ENCODE measurements around the gene SWSAP1. TPM values are rescaled to one million over a fixed set of nuclear protein-coding genes. Genes with fewer than 3 reads are reported as not detected.

Gene SWSAP1
- total RNA-seq (2012; rRNA removed) (0.36 and 0.56 TPM in 2 replicates), polyA plus RNA-seq (2012; rRNA removed) (1.6 and 2.0 TPM in 2 replicates), Bru-seq, nascent RNA (percentile 45 among the genes with signal in this experiment), BruChase-seq, experiment 1, labeled RNA remaining after a 6-hour chase (percentile 44 among the genes with signal in this experiment), BruChase-seq, experiment 2, labeled RNA remaining after a 2-hour chase (percentile 40 among the genes with signal in this experiment)
- polyA plus RNA-seq (2012; cell fraction: cytosol; rRNA removed), result 1.2 and 1.5 TPM in 2 replicates
- 1.1 and 1.2 TPM in 2 replicates for polyA plus RNA-seq (2012; cell fraction: nucleus; rRNA removed; ENCODE audit: low replicate concordance)
- long read RNA-seq, partial matches to known transcripts, result 0 of 4 reads
- long read RNA-seq, other reads (novel, unspliced or antisense), result 0 of 4 reads

GRCh38 chr19:11374433-11375142, at the start of gene SWSAP1:
Gene SWSAP1, plus strand, starts transcription at chr19:11374666. Its CDS starts 15 bp downstream, at chr19:11374681.
- H4K20me1 ChIP-seq (ENCODE audit: insufficient read depth, low read length), result peaks cover 11% of the 10 kb centered on the region; the same call in 1 of the 2 replicates
- H2BK15ac ChIP-seq (ENCODE audit: low read depth, low read length), result peak within 1 kb of the TSS; percentile 57; the same call in 1 of the 3 replicates
- peak within 1 kb of the TSS; percentile 80 for H3K9ac ChIP-seq (ENCODE audit: low read depth, low read length)
- H2AFZ ChIP-seq (replicated peaks; ENCODE audit: low read length, poor library complexity), result peak within 1 kb of the TSS; percentile 98
- H2BK120ac ChIP-seq (ENCODE audit: low read depth, low read length), result peak within 1 kb of the TSS; percentile 87
- in situ Hi-C loops (cut with MboI; ENCODE audit: low sequenced_read_pairs) (no loop called here), dilution Hi-C loops (cut with HindIII; ENCODE audit: low sequenced_read_pairs, unreplicated experiment) (no loop called here), intact Hi-C loops (cut with micrococcal nuclease) (loop anchor here (2.0 kb wide), 2 partner anchors 60 to 82 kb away; partner anchors contain the start of genes ODAD3 and PRKCSH)
- peak; percentile 99 for DNase-seq
- H3K79me1 ChIP-seq (ENCODE audit: low read depth in 1 of 2, low read length in 2 of 2), result peaks cover 0 to 28% of the 10 kb centered on the region in 2 experiments; a peak in 2 of 4 replicates
- H4K8ac ChIP-seq (ENCODE audit: low read depth in 2 of 2, low read length in 2 of 2), result peak within 1 kb of the TSS; percentile 90 to 95
- H2BK20ac ChIP-seq (ENCODE audit: low read depth, low read length), result peak within 1 kb of the TSS; percentile 23; the same call in 1 of the 2 replicates
- H3K36me3 ChIP-seq (ENCODE audit: control insufficient read depth, insufficient read depth, low read length), result no peaks in the 10 kb centered on the region
- peak within 1 kb of the TSS; percentile 92 for H3K4ac ChIP-seq (ENCODE audit: low read depth, low read length)
- peak within 1 kb of the TSS; percentile 64 for H4K5ac ChIP-seq (ENCODE audit: low read depth, low read length)
- H3K56ac ChIP-seq (ENCODE audit: extremely low read depth, insufficient read depth, low read length), result peak within 1 kb of the TSS; percentile 82
- H3K9me3 ChIP-seq (ENCODE audit: control insufficient read depth, insufficient read depth, low read length), result no peaks in the 10 kb centered on the region
- H3K27me3 ChIP-seq (ENCODE audit: control insufficient read depth, insufficient read depth, low read length), result no peaks in the 10 kb centered on the region
- H3K23ac ChIP-seq (ENCODE audit: low read depth, low read length), result peak within 1 kb of the TSS; percentile 74; the same call in 1 of the 2 replicates
- peak within 1 kb of the TSS; percentile 83 for H4K91ac ChIP-seq (ENCODE audit: insufficient read depth, low read depth, low read length)
- 0% methylated on average over 34 of the region's 44 CpGs; no CpG with 5 or more reads in 1 of the 2 experiments for WGBS, 2 experiments (ENCODE audit: extremely low coverage in 2 of 2, insufficient read length in 1 of 2)
- H3K27ac ChIP-seq (ENCODE audit: insufficient read depth, low read length), result peak within 1 kb of the TSS; percentile 90
- POLR2A ChIA-PET (ENCODE audit: unreplicated experiment), result no interaction called here
- peak within 1 kb of the TSS; percentile 58 for H3K4me3 ChIP-seq (ENCODE audit: insufficient read depth, low read depth, low read length)
- H3K14ac ChIP-seq (replicated peaks; ENCODE audit: low read depth, low read length), result peak within 1 kb of the TSS; percentile 73
- peak within 1 kb of the TSS; percentile 86 for H2BK5ac ChIP-seq (ENCODE audit: low read depth, low read length, poor library complexity, severe bottlenecking)
- TF ChIP-seq, protein P1, sequence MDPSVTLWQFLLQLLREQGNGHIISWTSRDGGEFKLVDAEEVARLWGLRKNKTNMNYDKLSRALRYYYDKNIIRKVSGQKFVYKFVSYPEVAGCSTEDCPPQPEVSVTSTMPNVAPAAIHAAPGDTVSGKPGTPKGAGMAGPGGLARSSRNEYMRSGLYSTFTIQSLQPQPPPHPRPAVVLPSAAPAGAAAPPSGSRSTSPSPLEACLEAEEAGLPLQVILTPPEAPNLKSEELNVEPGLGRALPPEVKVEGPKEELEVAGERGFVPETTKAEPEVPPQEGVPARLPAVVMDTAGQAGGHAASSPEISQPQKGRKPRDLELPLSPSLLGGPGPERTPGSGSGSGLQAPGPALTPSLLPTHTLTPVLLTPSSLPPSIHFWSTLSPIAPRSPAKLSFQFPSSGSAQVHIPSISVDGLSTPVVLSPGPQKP (IDR thresholded peaks at IDR 0.05; ENCODE audit: borderline replicate concordance, low read depth, low read length), result no peak
- TF ChIP-seq RAD21 (IDR thresholded peaks at IDR 0.05; ENCODE audit: low read length) (no peak), CEBPB (IDR thresholded peaks at IDR 0.05; ENCODE audit: low read depth, low read length) (peak; percentile 74), CHD1 (IDR thresholded peaks at IDR 0.05; ENCODE audit: low read depth, low read length) (0 out of 2 replicates have a peak, but pooled peaks have one; percentile 0), MXI1 (IDR thresholded peaks at IDR 0.05; ENCODE audit: borderline replicate concordance, low read depth, low read length) (peak; percentile 55), POLR2A (IDR thresholded peaks at IDR 0.05; ENCODE audit: low read depth, low read length) (peak; percentile 75), RCOR1 (IDR thresholded peaks at IDR 0.05; ENCODE audit: insufficient replicate concordance, low read length) (no peak), MAFK (IDR thresholded peaks at IDR 0.05; ENCODE audit: low read depth, low read length) (no peak), FOS (IDR thresholded peaks at IDR 0.05; ENCODE audit: low read depth, low read length) (no peak), MAZ (IDR thresholded peaks at IDR 0.05; ENCODE audit: borderline replicate concordance, low read depth, low read length) (peak; percentile 48; the same call in 1 of the 2 replicates)
- TF ChIP-seq, protein P2, sequence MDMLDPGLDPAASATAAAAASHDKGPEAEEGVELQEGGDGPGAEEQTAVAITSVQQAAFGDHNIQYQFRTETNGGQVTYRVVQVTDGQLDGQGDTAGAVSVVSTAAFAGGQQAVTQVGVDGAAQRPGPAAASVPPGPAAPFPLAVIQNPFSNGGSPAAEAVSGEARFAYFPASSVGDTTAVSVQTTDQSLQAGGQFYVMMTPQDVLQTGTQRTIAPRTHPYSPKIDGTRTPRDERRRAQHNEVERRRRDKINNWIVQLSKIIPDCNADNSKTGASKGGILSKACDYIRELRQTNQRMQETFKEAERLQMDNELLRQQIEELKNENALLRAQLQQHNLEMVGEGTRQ (IDR thresholded peaks at IDR 0.05; ENCODE audit: low read depth, low read length), result peak; percentile 72
- peaks cover 25% of the 10 kb centered on the region for H3K9me1 ChIP-seq (ENCODE audit: insufficient read depth, low read length)
- peaks cover 22% of the 10 kb centered on the region for H3K4me1 ChIP-seq (ENCODE audit: control insufficient read depth, insufficient read depth, low read length)
- BruUV-seq (replicated peaks), result no TSS peak
- CTCF ChIA-PET, result interaction anchor here (0.6 to 1.5 kb wide), 5 partner anchors 8 to 162 kb away, joined by 3 to 5 read pairs (median 3); partner anchors contain the start of gene PRKCSH
- H3K18ac ChIP-seq (ENCODE audit: low read depth, low read length), result peak within 1 kb of the TSS; percentile 40
- H2AK5ac ChIP-seq (ENCODE audit: low read depth, low read length), result peak within 1 kb of the TSS; percentile 49
- H2AK9ac ChIP-seq (replicated peaks; ENCODE audit: low read depth, low read length, poor library complexity), result peak within 1 kb of the TSS; percentile 86
- H3K4me2 ChIP-seq (ENCODE audit: low read depth, low read length), result peak within 1 kb of the TSS; percentile 83
- peak; percentile 94 for ATAC-seq (ENCODE audit: low read depth)

Measured in IMR-90 (cell line).